Measurements from ENCODE around the gene IRGC.

- TF ChIP-seq CTCF (IDR thresholded peaks at IDR 0.05) (no peak), POLR2A (IDR thresholded peaks at IDR 0.05) (no peak)
Measured at GRCh38 chr19:43682824-43683661, 32.8 kb upstream of the IRGC start.
